Activated CD4-positive, alpha-beta memory T cell treated with anti-CD3 and anti-CD28 coated beads, Interleukin-2, amount 10 ng/mL, durations not matched to agents 7 days and 5 days (primary cell): Measurements from ENCODE around the gene CAMSAP2. TPM values are rescaled to one million over a fixed set of nuclear protein-coding genes. Genes with fewer than 3 reads are reported as not detected.

Experiments used
- CTCF ChIA-PET: fragments of 350-600 bp; sonication (Branson Sonifier 250); formaldehyde crosslinking; loops from one replicate; lab custom pipeline; 2021; ENCODE audit warnings: antibody characterized with exemption, inconsistent platforms; lab: Charles Lee
- POLR2A ChIA-PET: fragments of 350-600 bp; sonication (Branson Sonifier 250); formaldehyde crosslinking; loops from one replicate; lab custom pipeline; 2021; ENCODE audit warnings: antibody characterized with exemption; lab: Charles Lee
- DNase-seq: peaks from one replicate; pipeline ENCODE4 v3.0.0-alpha.2; 2020
- H3K27ac Mint-ChIP-seq: one replicate; pipeline ENCODE4 v1.8.0; 2021; ENCODE audit warnings: mild to moderate bottlenecking, mixed read lengths
- H3K27me3 Mint-ChIP-seq: one replicate; pipeline ENCODE4 v1.8.0; 2021; ENCODE audit warnings: mixed read lengths
- H3K36me3 Mint-ChIP-seq: one replicate; pipeline ENCODE4 v1.8.0; 2021; ENCODE audit warnings: low read depth, mixed read lengths
- H3K4me1 Mint-ChIP-seq: one replicate; pipeline ENCODE4 v1.8.0; 2021; ENCODE audit warnings: mixed read lengths
- H3K4me3 Mint-ChIP-seq: one replicate; pipeline ENCODE4 v1.8.0; 2021; ENCODE audit warnings: mild to moderate bottlenecking, mixed read lengths
- H3K9me3 Mint-ChIP-seq: one replicate; pipeline ENCODE4 v1.8.0; 2021; ENCODE audit warnings: mixed read lengths
- total RNA-seq, 2 experiments: library from RNA; stranded (reverse); gene quantifications; one replicate each; pipeline ENCODE4 v1.2.3, GENCODE V29; 2021

Gene CAMSAP2
- total RNA-seq, 2 experiments from 2014 or later: 0.65 to 0.78 TPM

GRCh38 chr1:200846398-200846797 is 107.7 kb downstream of the CAMSAP2 start:
- Mint-ChIP-seq H3K4me3 (no peak overlapping the region), H3K4me1 (no peaks in the 10 kb centered on the region), H3K27me3 (peaks cover 16% of the 10 kb centered on the region), H3K27ac (no peak overlapping the region), H3K36me3 (no peaks in the 10 kb centered on the region), H3K9me3 (no peaks in the 10 kb centered on the region)
- no peak for DNase-seq
- CTCF ChIA-PET: no interaction called here
- POLR2A ChIA-PET: no interaction called here

- no peak for DNase-seq
- no peak overlapping the region for H3K4me3 Mint-ChIP-seq
- no peak overlapping the region for H3K27ac Mint-ChIP-seq
- ChIA-PET CTCF (no interaction called here), POLR2A (no interaction called here)
- H3K9me3 Mint-ChIP-seq: no peaks in the 10 kb centered on the region
- H3K36me3 Mint-ChIP-seq: no peaks in the 10 kb centered on the region
- H3K4me1 Mint-ChIP-seq: peaks cover 7% of the 10 kb centered on the region
- peaks cover 26% of the 10 kb centered on the region for H3K27me3 Mint-ChIP-seq
Measured at GRCh38 chr1:200849430-200849829, 110.7 kb downstream of the CAMSAP2 start.

- H3K9me3 Mint-ChIP-seq: no peaks in the 10 kb centered on the region
- H3K4me1 Mint-ChIP-seq: peaks cover 7% of the 10 kb centered on the region
- ChIA-PET CTCF (interaction anchor here (1.2 kb wide), 1 partner anchor 228 kb away, joined by 3 read pairs; no protein-coding TSS in a partner anchor), POLR2A (interaction anchor here (0.8 kb wide), 1 partner anchor 19 kb away, joined by 3 read pairs; no protein-coding TSS in a partner anchor)
- no peaks in the 10 kb centered on the region for H3K36me3 Mint-ChIP-seq
- H3K4me3 Mint-ChIP-seq: no peak overlapping the region
- no peak overlapping the region for H3K27ac Mint-ChIP-seq
- no peak for DNase-seq
- peaks cover 26% of the 10 kb centered on the region for H3K27me3 Mint-ChIP-seq
Measured at GRCh38 chr1:200850554-200850953, 111.9 kb downstream of the CAMSAP2 start.

GRCh38 chr1:200856716-200857357 is 118.1 kb downstream of the CAMSAP2 start:
- CTCF ChIA-PET: interaction anchor here (0.9 kb wide), 1 partner anchor 123 kb away, joined by 3 read pairs; no protein-coding TSS in a partner anchor
- Mint-ChIP-seq H3K4me1 (peaks cover 7% of the 10 kb centered on the region), H3K9me3 (no peaks in the 10 kb centered on the region), H3K36me3 (no peaks in the 10 kb centered on the region), H3K27me3 (peaks cover 8% of the 10 kb centered on the region), H3K27ac (no peak overlapping the region), H3K4me3 (no peak overlapping the region)
- no peak for DNase-seq
- POLR2A ChIA-PET: interaction anchor here (1.0 kb wide), 1 partner anchor 19 kb away, joined by 3 read pairs; no protein-coding TSS in a partner anchor

- Mint-ChIP-seq H3K9me3 (no peaks in the 10 kb centered on the region), H3K4me1 (peaks cover 12% of the 10 kb centered on the region), H3K36me3 (no peaks in the 10 kb centered on the region), H3K27ac (no peak overlapping the region), H3K4me3 (no peak overlapping the region), H3K27me3 (peaks cover 5% of the 10 kb centered on the region)
- ChIA-PET POLR2A (no interaction called here), CTCF (interaction anchor here (0.9 kb wide), 1 partner anchor 122 kb away, joined by 3 read pairs; no protein-coding TSS in a partner anchor)
- DNase-seq: no peak
Measured at GRCh38 chr1:200857804-200858203, 119.1 kb downstream of the CAMSAP2 start.

- peaks cover 34% of the 10 kb centered on the region for H3K4me1 Mint-ChIP-seq
Measured at GRCh38 chr1:200861937-200862647, 123.4 kb downstream of the CAMSAP2 start.

GRCh38 chr1:200862713-200863415 is 124.2 kb downstream of the CAMSAP2 start:
- Mint-ChIP-seq H3K4me3 (no peak overlapping the region), H3K27ac (no peak overlapping the region), H3K4me1 (peaks cover 42% of the 10 kb centered on the region), H3K9me3 (no peaks in the 10 kb centered on the region), H3K27me3 (peaks cover 30% of the 10 kb centered on the region), H3K36me3 (no peaks in the 10 kb centered on the region)
- POLR2A ChIA-PET: interaction anchor here (0.6 to 1.0 kb wide), 2 partner anchors 15 to 30 kb away, joined by 3 to 4 read pairs; no protein-coding TSS in a partner anchor
- no peak for DNase-seq
- CTCF ChIA-PET: no interaction called here

More at GRCh38 chr1:200861937-200862647, 123.4 kb downstream of the CAMSAP2 start:
- Mint-ChIP-seq H3K4me3 (no peak overlapping the region), H3K27ac (no peak overlapping the region), H3K27me3 (peaks cover 23% of the 10 kb centered on the region), H3K36me3 (no peaks in the 10 kb centered on the region), H3K9me3 (no peaks in the 10 kb centered on the region)
- ChIA-PET CTCF (no interaction called here), POLR2A (interaction anchor here (1.0 kb wide), 1 partner anchor 16 kb away, joined by 4 read pairs; no protein-coding TSS in a partner anchor)
- no peak for DNase-seq

GRCh38 chr1:200866116-200866515 is 127.4 kb downstream of the CAMSAP2 start:
- Mint-ChIP-seq H3K4me1 (peaks cover 60% of the 10 kb centered on the region), H3K36me3 (no peaks in the 10 kb centered on the region), H3K9me3 (no peaks in the 10 kb centered on the region), H3K4me3 (no peak overlapping the region), H3K27ac (no peak overlapping the region), H3K27me3 (peaks cover 35% of the 10 kb centered on the region)
- no peak for DNase-seq
- ChIA-PET POLR2A (interaction anchor here (0.7 to 1.2 kb wide), 5 partner anchors 12 to 154 kb away, joined by 3 to 4 read pairs (median 3); no protein-coding TSS in a partner anchor), CTCF (interaction anchor here (0.8 to 1.7 kb wide), 4 partner anchors 11 to 63 kb away, joined by 3 to 5 read pairs (median 4); no protein-coding TSS in a partner anchor)

- peak; percentile 56 for DNase-seq
- peaks cover 64% of the 10 kb centered on the region for H3K4me1 Mint-ChIP-seq
- peaks cover 39% of the 10 kb centered on the region for H3K27me3 Mint-ChIP-seq
- ChIA-PET CTCF (interaction anchor here (0.8 to 1.7 kb wide), 4 partner anchors 11 to 64 kb away, joined by 3 to 5 read pairs (median 4); no protein-coding TSS in a partner anchor), POLR2A (interaction anchor here (0.7 to 1.2 kb wide), 4 partner anchors 11 to 154 kb away, joined by 3 to 4 read pairs (median 4); no protein-coding TSS in a partner anchor)
- no peaks in the 10 kb centered on the region for H3K36me3 Mint-ChIP-seq
- no peaks in the 10 kb centered on the region for H3K9me3 Mint-ChIP-seq
- no peak overlapping the region for H3K27ac Mint-ChIP-seq
- no peak overlapping the region for H3K4me3 Mint-ChIP-seq
Measured at GRCh38 chr1:200866521-200866920, 127.8 kb downstream of the CAMSAP2 start.

- peaks cover 46% of the 10 kb centered on the region for H3K27me3 Mint-ChIP-seq
- H3K4me1 Mint-ChIP-seq: peaks cover 60% of the 10 kb centered on the region
- POLR2A ChIA-PET: interaction anchor here (0.9 to 1.2 kb wide), 2 partner anchors 38 to 153 kb away, joined by 3 to 4 read pairs; no protein-coding TSS in a partner anchor
- no peak overlapping the region for H3K27ac Mint-ChIP-seq
- CTCF ChIA-PET: interaction anchor here (0.9 to 1.7 kb wide), 4 partner anchors 10 to 24 kb away, joined by 4 to 5 read pairs (median 4); no protein-coding TSS in a partner anchor
- DNase-seq: no peak
- H3K36me3 Mint-ChIP-seq: no peaks in the 10 kb centered on the region
- no peaks in the 10 kb centered on the region for H3K9me3 Mint-ChIP-seq
- H3K4me3 Mint-ChIP-seq: no peak overlapping the region
Measured at GRCh38 chr1:200867018-200867811, 128.5 kb downstream of the CAMSAP2 start.

GRCh38 chr1:200869376-200869752 is 130.7 kb downstream of the CAMSAP2 start:
- Mint-ChIP-seq H3K4me3 (no peak overlapping the region), H3K9me3 (no peaks in the 10 kb centered on the region), H3K27me3 (peaks cover 48% of the 10 kb centered on the region), H3K27ac (no peak overlapping the region), H3K4me1 (peaks cover 48% of the 10 kb centered on the region), H3K36me3 (no peaks in the 10 kb centered on the region)
- DNase-seq: no peak
- ChIA-PET CTCF (no interaction called here), POLR2A (interaction anchor here (1.0 to 2.1 kb wide), 4 partner anchors 9 to 19 kb away, joined by 3 to 11 read pairs (median 4); no protein-coding TSS in a partner anchor)
